ENCODE measurements around the gene MAST2. TPM values are rescaled to one million over a fixed set of nuclear protein-coding genes. Genes with fewer than 3 reads are reported as not detected.
"Not testable (repeated sequence)": the region's sequence is repeated elsewhere in the genome, so short reads cannot be mapped to it uniquely, and the experiment has no call there.

The MAST2 gene
- total RNA-seq, 4 donors from 2014 or later = 8.3 to 24.8 (median 14.5) TPM

- intact Hi-C loops (cut with DNase I) = no loop called here
- no peak for DNase-seq
- Histone ChIP-seq H3K4me3 (no peak overlapping the region), H3K36me3 (no peaks in the 10 kb centered on the region), H3K27me3 (no peaks in the 10 kb centered on the region), H3K9me3 (no peaks in the 10 kb centered on the region), H3K4me1 (no peaks in the 10 kb centered on the region), H3K27ac (no peak overlapping the region)
- TF ChIP-seq POLR2A (IDR thresholded peaks at IDR 0.05) = no peak
- TF ChIP-seq CTCF (IDR thresholded peaks at IDR 0.05) = no peak
- WGBS, 2 donors = 80 to 88% methylated on average over 2 of the region's 2 CpGs
These were observed 46.6 kb downstream of the MAST2 start for GRCh38 chr1:45850017-45850416.

GRCh38 chr1:45854724-45855123 is 51.3 kb downstream of the MAST2 start:
- no peaks in the 10 kb centered on the region for H3K36me3 ChIP-seq
- intact Hi-C loops (cut with DNase I) = no loop called here
- DNase-seq = no peak
- no peak overlapping the region for H3K4me3 ChIP-seq
- no peak for TF ChIP-seq POLR2A (IDR thresholded peaks at IDR 0.05)
- no peaks in the 10 kb centered on the region for H3K4me1 ChIP-seq
- 100% methylated on average over 1 of the region's 1 CpG for WGBS, 2 donors
- H3K27me3 ChIP-seq = no peaks in the 10 kb centered on the region
- no peaks in the 10 kb centered on the region for H3K9me3 ChIP-seq
- no peak overlapping the region for H3K27ac ChIP-seq

GRCh38 chr1:45857101-45857700 is 53.8 kb downstream of the MAST2 start:
- TF ChIP-seq POLR2A (IDR thresholded peaks at IDR 0.05) (no peak), CTCF (IDR thresholded peaks at IDR 0.05) (no peak)
- intact Hi-C loops (cut with DNase I) = no loop called here
- Histone ChIP-seq H3K36me3 (no peaks in the 10 kb centered on the region), H3K27ac (no peak overlapping the region), H3K9me3 (no peaks in the 10 kb centered on the region), H3K4me3 (no peak overlapping the region), H3K27me3 (no peaks in the 10 kb centered on the region), H3K4me1 (no peaks in the 10 kb centered on the region)
- no peak for DNase-seq

- 85 to 93% methylated on average over 6 of the region's 6 CpGs for WGBS, 2 donors
These were observed 54.5 kb downstream of the MAST2 start for GRCh38 chr1:45857755-45858492.

GRCh38 chr1:45859221-45859620 is 55.8 kb downstream of the MAST2 start:
- no peaks in the 10 kb centered on the region for H3K27me3 ChIP-seq
- TF ChIP-seq CTCF (IDR thresholded peaks at IDR 0.05) (no peak), POLR2A (IDR thresholded peaks at IDR 0.05) (no peak)
- no peak for DNase-seq
- no peaks in the 10 kb centered on the region for H3K36me3 ChIP-seq
- intact Hi-C loops (cut with DNase I) = no loop called here
- H3K9me3 ChIP-seq = no peaks in the 10 kb centered on the region
- peaks cover 0 to 14% (median 0%) of the 10 kb centered on the region in 3 donors for H3K4me1 ChIP-seq
- H3K4me3 ChIP-seq = no peak overlapping the region
- H3K27ac ChIP-seq = no peak overlapping the region
- 96% methylated on average over 3 of the region's 3 CpGs for WGBS, 2 donors

More at GRCh38 chr1:45857755-45858492, 54.5 kb downstream of the MAST2 start:
- H3K27ac ChIP-seq; H3K36me3 ChIP-seq; H3K4me1 ChIP-seq; H3K9me3 ChIP-seq; DNase-seq; H3K4me3 ChIP-seq; intact Hi-C loops (cut with DNase I); H3K27me3 ChIP-seq: not testable (repeated sequence)

GRCh38 chr1:45862008-45862407 is 58.6 kb downstream of the MAST2 start:
- TF ChIP-seq CTCF (IDR thresholded peaks at IDR 0.05) = no peak
- no peak for TF ChIP-seq POLR2A (IDR thresholded peaks at IDR 0.05)
- intact Hi-C loops (cut with DNase I) = no loop called here
- no peak overlapping the region for H3K4me3 ChIP-seq
- H3K9me3 ChIP-seq = no peaks in the 10 kb centered on the region
- H3K36me3 ChIP-seq = no peaks in the 10 kb centered on the region
- no peaks in the 10 kb centered on the region for H3K27me3 ChIP-seq
- no peak for DNase-seq
- no peak overlapping the region for H3K27ac ChIP-seq
- H3K4me1 ChIP-seq = peaks cover 0 to 24% (median 0%) of the 10 kb centered on the region in 3 donors

Measured in esophagus squamous epithelium (tissue), 5 donors.